Astrocyte of the spinal cord (primary cell): ENCODE measurements around the gene MAP6D1.

ENCODE experiments used
- DNase-seq: peaks from one replicate; pipeline ENCODE4 v3.0.0; 2011; ENCODE audit warnings: low read depth, low spot score
- H3K4me3 ChIP-seq: 2 replicates; pipeline ENCODE4 v1.5.1; 2011; ENCODE audit warnings: low read depth, mild to moderate bottlenecking, low read length, moderate library complexity
- CTCF ChIP-seq: IDR thresholded peaks from 2 replicates; pipeline ENCODE4 v1.5.1; 2012; ENCODE audit warnings: low read depth, mild to moderate bottlenecking, low read length, inconsistent platforms
- in situ Hi-C: cut with HindIII; loops from 2 replicates; pipeline ENCODE4 v1.10.0; 2017; ENCODE audit warnings: low sequenced_read_pairs

The MAP6D1 gene

GRCh38 chr3:183768114-183768513 lies 57.3 kb downstream of the MAP6D1 start:
- no peak for DNase-seq
- in situ Hi-C loops: no loop called here
- no peak overlapping the region for H3K4me3 ChIP-seq
- no peak for TF ChIP-seq CTCF

GRCh38 chr3:183766745-183767606 lies 58.4 kb downstream of the MAP6D1 start:
- in situ Hi-C loops: no loop called here
- peak; percentile 64 for DNase-seq
- TF ChIP-seq CTCF: peak; percentile 84
- no peak overlapping the region for H3K4me3 ChIP-seq

- DNase-seq: no peak
- no peak for TF ChIP-seq CTCF
- H3K4me3 ChIP-seq: no peak overlapping the region
- in situ Hi-C loops: no loop called here
These were observed 59.3 kb downstream of the MAP6D1 start for GRCh38 chr3:183766107-183766506.
